Skeletal muscle satellite cell (primary cell): ENCODE measurements around the gene RIN3.

Experiments used
- H3K27me3 ChIP-seq: 2 replicates; pipeline ENCODE4 v1.7.0; 2013; ENCODE audit warnings: low read length; ENCODE audit not compliant: control insufficient read depth, insufficient read depth
- H3K36me3 ChIP-seq: 2 replicates; pipeline ENCODE4 v1.7.0; 2013; ENCODE audit warnings: mild to moderate bottlenecking, control low read depth, low read length; ENCODE audit not compliant: insufficient read depth
- H3K4me1 ChIP-seq: 2 replicates; pipeline ENCODE4 v1.7.0; 2013; ENCODE audit warnings: low read length; ENCODE audit not compliant: control insufficient read depth, insufficient read depth
- H3K4me2 ChIP-seq: 2 replicates; pipeline ENCODE4 v1.7.0; 2013; ENCODE audit warnings: mild to moderate bottlenecking, low read length
- H3K4me3 ChIP-seq: 2 replicates; pipeline ENCODE4 v1.7.0; 2013; ENCODE audit warnings: low read length
- H3K9ac ChIP-seq: 2 replicates; pipeline ENCODE4 v1.7.0; 2013; ENCODE audit warnings: mild to moderate bottlenecking, low read depth, low read length, moderate library complexity
- H3K9me3 ChIP-seq: replicated peaks from 2 replicates; pipeline ENCODE4 v1.7.0; 2013; ENCODE audit warnings: mild to moderate bottlenecking, control low read depth, low read length

RIN3 gene

DNA sequence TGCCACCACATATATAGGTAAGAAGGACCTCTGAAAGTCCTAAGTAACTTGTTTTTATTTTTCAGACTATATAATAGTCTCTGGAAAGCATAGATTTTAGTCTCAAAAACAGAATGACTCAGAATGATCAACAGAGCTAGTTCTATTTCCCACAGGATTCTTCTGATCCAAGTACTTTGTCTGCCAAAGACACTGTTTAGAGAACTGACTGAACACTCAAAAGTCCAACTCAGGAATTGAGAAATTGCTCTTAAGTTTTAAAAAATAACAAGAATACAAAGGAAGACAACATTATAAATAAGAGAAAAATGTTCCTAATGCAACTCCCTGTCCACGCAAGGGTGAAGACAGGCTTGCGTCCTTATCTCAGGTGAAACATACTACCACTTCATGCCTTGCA lies 205.8 kb downstream of the RIN3 start:
- H3K9ac ChIP-seq, result no peak overlapping the region
- no peaks in the 10 kb centered on the region for H3K36me3 ChIP-seq
- no peak overlapping the region for H3K4me3 ChIP-seq
- H3K4me1 ChIP-seq, result no peaks in the 10 kb centered on the region
- H3K4me2 ChIP-seq, result no peak overlapping the region
- no peaks in the 10 kb centered on the region for H3K27me3 ChIP-seq
- H3K9me3 ChIP-seq, result no peaks in the 10 kb centered on the region

DNA sequence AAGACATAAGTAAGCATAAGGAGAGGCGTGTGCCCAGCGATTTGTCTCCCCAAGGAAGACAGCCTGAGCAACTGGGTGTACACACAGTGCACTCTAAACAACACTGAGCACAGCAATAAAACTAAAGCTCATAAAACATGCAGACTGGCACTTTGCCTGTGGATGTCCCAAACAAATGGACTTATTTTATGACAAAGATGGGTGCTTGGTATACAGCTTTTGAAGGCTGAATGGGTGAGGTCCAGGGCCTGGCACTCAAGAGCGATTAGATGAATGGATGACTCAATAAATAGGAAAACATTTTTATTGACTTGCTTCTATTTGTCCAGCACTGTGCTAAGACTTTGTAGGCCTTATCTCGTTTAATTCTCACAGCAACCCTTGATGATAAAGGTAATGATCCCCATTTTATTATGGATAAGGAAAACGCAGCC lies 206.3 kb downstream of the RIN3 start:
- Histone ChIP-seq H3K9ac (no peak overlapping the region), H3K27me3 (no peaks in the 10 kb centered on the region), H3K4me2 (no peak overlapping the region), H3K36me3 (no peaks in the 10 kb centered on the region), H3K4me1 (no peaks in the 10 kb centered on the region), H3K9me3 (no peaks in the 10 kb centered on the region), H3K4me3 (no peak overlapping the region)

DNA sequence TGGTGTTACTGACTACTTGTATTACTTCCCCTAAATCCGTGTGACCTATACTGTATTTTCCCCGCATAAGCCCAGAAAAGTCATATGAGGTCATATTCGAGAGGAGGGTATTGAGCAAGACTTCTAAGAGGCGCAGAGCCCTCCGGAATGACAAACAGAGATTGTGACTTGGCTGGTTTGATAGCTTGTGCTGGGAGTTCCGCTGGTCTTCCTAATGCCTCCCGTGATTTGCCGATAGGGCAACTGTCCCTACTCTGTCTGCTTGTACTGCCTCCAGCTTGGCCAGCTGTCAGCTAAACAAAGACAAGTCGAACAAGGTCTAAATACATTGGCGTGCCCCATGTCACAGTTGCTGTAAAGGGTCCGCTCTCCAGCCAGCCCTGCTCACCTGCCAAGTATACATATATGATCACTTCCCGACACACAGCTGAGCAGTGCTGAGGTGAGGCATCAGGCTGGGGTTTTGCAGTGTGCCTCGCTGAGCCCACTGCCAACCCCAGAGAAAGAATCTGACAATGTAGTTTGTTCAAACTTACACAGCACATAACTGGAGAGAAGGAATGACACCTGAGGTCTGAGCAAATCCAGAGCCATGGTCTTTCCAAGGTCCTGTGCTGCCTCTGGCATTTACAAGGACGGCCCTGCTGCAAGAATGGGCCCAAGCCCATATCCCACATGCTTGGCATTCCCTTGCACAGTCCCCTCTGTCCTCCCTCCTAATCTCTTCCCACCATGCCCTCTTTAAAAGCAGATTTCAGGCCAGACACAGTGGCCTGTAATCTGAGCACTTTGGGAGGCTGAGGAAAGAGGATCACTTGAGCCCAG lies 211.1 kb downstream of the RIN3 start:
- no peaks in the 10 kb centered on the region for H3K36me3 ChIP-seq
- no peak overlapping the region for H3K4me3 ChIP-seq
- no peaks in the 10 kb centered on the region for H3K9me3 ChIP-seq
- no peak overlapping the region for H3K9ac ChIP-seq
- no peak overlapping the region for H3K4me2 ChIP-seq
- peaks cover 8% of the 10 kb centered on the region for H3K27me3 ChIP-seq
- H3K4me1 ChIP-seq, result peaks cover 7% of the 10 kb centered on the region

DNA sequence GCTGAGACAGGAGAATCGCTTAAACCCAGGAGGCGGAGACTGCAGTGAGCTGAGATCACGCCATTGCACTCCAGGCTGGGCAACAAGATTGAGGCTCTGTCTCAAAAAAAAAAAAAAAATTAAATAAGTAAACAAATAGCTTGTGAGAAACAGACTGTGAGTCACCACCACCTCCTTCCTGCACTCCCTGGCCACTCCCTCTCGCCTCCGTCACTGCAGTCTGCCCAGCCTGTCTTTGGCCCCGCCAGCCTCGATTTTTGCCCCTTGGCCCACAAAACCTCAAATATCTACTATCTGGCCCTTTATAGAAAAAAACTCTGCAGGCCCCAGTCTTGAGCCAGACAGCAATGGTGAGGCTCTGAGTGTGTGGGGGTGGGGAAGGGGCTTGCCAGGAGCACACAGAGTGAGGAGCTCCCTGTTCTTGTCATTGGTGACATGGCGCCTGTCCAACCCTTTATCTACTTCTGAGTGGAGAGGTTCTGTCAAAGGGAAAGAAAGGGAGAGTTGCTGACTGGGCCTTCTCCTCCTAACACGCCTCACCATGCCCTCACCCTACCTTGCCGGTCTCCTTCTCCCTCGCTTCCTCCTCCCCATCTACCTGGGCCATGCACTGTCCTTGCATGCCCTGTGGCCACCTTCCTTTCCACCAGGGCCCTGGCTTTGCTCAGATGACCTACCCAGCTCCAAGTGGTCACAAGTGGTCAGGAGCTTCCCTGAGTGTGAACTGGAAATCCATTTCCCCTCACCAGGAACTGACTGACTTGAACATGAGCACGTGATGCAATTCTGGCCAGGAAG lies 212.8 kb downstream of the RIN3 start:
- Histone ChIP-seq H3K27me3 (peaks cover 8% of the 10 kb centered on the region), H3K9ac (no peak overlapping the region)

DNA sequence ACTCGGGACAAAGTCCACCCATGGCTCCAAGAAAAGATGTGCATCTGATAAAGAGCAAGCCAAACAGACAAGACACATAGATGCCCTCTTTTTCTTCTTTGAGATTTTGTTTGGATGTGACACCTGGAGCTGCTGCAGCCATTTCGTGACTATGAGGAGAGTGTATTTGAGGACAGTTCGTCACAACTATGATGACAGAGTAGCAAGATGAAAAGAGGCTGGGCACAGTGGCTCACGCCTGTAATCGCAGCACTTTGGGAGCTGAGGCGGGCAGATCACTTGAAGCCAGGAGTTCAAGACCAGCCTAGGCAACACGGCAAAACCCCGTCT lies 213.3 kb downstream of the RIN3 start:
- Histone ChIP-seq H3K4me1 (peaks cover 8% of the 10 kb centered on the region), H3K4me2 (no peak overlapping the region), H3K27me3 (peaks cover 8% of the 10 kb centered on the region), H3K36me3 (no peaks in the 10 kb centered on the region), H3K9ac (no peak overlapping the region), H3K4me3 (no peak overlapping the region), H3K9me3 (peaks cover 5% of the 10 kb centered on the region)

More for the DNA sequence above, 212.8 kb downstream of the RIN3 start:
- Histone ChIP-seq H3K4me1 (peaks cover 8% of the 10 kb centered on the region), H3K36me3 (no peaks in the 10 kb centered on the region), H3K4me3 (no peak overlapping the region), H3K4me2 (no peak overlapping the region), H3K9me3 (no peaks in the 10 kb centered on the region)

DNA sequence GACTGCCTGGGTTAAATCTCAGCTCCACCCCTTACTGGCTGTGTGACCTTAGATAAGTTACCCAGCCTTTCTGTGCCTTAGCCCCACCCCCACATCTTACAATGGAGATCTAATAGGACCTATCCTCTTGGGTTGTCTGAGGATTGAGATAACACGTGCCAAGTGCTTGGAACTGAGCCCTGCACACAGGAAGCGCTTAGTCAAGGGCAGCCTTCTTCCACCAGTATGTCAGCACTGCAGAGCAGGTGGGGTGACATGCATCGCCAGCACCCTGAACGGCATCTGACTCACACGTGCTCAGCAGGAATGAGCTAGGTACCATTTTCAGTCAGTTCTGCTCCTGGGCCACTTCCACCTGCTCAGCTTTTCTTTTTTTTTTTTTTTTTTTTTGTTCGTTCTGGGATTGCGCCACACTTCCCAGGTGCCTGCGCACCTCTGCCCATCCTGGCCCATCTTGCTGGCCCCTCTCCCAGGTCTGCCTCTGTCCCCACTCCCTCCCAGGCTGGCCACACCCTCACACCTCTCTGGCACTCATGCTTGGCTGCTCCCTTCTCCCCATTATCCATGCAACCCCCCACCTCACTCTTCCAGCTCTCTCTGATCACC lies 215.3 kb downstream of the RIN3 start:
- peaks cover 13% of the 10 kb centered on the region for H3K27me3 ChIP-seq
- peaks cover 7% of the 10 kb centered on the region for H3K9me3 ChIP-seq
- no peak overlapping the region for H3K4me2 ChIP-seq
- H3K4me1 ChIP-seq, result peaks cover 8% of the 10 kb centered on the region
- H3K4me3 ChIP-seq, result no peak overlapping the region
- H3K9ac ChIP-seq, result no peak overlapping the region
- H3K36me3 ChIP-seq, result no peaks in the 10 kb centered on the region

DNA sequence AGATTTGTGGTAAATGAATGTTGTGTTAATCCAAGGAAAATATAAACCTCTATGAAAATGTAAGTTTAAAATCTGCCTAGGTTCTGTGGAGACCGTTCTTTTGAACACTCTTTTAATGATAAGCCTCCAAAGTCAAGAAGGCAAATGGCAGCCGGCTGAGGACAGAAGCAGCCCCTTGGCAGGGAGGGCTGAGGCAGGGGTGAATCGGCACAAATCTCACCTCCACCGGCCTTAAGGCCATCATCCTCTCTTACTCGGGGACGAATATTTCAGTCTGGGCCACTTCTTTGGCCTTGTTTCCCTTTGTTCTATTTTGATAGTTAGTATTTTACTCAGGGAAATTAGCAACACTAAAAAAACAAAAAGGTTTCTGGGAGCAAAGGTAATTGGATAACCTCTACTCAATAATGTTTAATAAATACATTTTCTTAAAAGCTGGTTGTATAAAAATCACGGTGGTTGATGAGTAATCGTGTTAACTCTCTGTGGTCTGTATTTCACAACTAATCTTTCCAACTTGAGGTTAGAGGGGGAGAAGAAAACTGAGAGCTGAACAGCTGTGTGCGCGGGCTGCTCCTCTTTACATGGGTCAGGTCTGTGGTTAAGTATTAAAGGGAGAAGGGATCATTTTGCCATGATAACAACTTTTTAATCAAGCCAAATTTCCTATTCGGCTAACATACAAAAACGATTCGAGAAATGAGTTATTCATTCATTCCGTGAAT lies 216.2 kb downstream of the RIN3 start:
- peaks cover 14% of the 10 kb centered on the region for H3K27me3 ChIP-seq
- peaks cover 8% of the 10 kb centered on the region for H3K4me1 ChIP-seq
- H3K36me3 ChIP-seq, result no peaks in the 10 kb centered on the region
- peak overlapping the region; percentile 26 for H3K4me2 ChIP-seq
- no peak overlapping the region for H3K9ac ChIP-seq
- no peak overlapping the region for H3K4me3 ChIP-seq
- peaks cover 7% of the 10 kb centered on the region for H3K9me3 ChIP-seq

DNA sequence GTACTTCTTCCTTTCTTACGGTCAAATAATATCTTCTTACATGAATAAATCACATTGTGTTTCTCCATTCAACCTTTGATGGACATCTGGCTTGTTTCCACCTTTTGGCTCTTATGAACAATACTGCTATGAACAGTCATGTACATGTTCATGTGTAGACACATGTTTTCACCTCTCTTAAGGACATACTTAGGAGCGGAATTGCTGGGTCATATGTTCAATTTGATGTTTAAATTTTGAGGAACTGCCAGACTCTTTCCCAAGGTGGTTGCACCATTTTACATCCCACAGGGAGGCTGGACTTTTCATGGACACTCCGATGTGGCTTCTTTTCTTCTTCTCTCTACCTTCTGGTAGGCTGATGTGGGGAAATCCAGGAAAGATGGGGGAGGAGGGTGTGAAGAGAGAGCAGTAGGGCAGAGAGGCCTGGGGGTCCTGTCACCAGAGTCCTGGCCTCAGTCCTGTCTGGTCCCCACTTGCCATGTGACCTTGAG lies 218.1 kb downstream of the RIN3 start:
- Histone ChIP-seq H3K4me2 (no peak overlapping the region), H3K4me1 (peaks cover 5% of the 10 kb centered on the region), H3K36me3 (no peaks in the 10 kb centered on the region), H3K4me3 (no peak overlapping the region), H3K9me3 (peaks cover 7% of the 10 kb centered on the region), H3K27me3 (peaks cover 19% of the 10 kb centered on the region), H3K9ac (no peak overlapping the region)

DNA sequence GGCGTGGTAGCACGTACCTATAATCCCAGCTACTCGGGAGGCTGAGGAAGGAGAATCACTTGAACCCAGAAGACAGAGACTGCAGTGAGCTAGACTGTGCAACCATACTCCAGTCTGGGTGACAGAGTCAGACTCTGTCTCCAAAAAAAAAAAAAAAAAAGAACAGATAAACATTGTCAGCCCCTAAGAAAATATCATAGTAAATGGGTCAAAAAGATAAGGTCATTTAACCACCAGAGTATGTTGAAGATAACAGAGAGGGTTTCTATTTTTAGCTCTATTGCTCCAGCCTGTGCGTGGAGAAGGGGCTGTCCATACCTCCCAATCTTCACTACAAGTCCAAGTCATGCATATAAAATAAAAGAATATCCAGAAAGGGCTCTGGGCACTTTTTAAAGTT lies 219.4 kb downstream of the RIN3 start:
- Histone ChIP-seq H3K9ac (no peak overlapping the region), H3K4me2 (no peak overlapping the region), H3K27me3 (peaks cover 16% of the 10 kb centered on the region), H3K4me1 (peaks cover 5% of the 10 kb centered on the region), H3K4me3 (no peak overlapping the region), H3K36me3 (no peaks in the 10 kb centered on the region), H3K9me3 (peaks cover 7% of the 10 kb centered on the region)

DNA sequence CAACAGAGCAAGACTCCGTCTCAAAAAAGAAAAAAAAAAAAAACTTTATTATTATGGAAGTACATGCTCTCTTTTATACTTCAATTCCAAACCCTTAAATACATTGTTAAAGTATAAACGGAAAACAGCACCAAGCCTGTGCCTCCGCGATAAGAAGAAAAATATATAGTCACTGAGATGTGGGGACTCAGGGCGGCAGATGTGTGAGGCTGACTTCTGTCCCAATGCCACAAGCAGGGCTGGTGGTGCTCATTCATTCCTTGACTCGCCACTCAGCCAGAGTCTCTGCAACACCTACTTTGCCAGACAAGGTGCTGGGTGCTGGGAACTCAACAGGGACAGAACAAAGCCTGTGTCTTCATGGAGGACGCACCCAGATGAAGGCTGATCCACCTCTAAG lies 221.0 kb downstream of the RIN3 start:
- peaks cover 7% of the 10 kb centered on the region for H3K9me3 ChIP-seq
- peaks cover 13% of the 10 kb centered on the region for H3K27me3 ChIP-seq
- H3K36me3 ChIP-seq, result no peaks in the 10 kb centered on the region
- peaks cover 2% of the 10 kb centered on the region for H3K4me1 ChIP-seq
- no peak overlapping the region for H3K9ac ChIP-seq
- H3K4me2 ChIP-seq, result no peak overlapping the region
- no peak overlapping the region for H3K4me3 ChIP-seq

DNA sequence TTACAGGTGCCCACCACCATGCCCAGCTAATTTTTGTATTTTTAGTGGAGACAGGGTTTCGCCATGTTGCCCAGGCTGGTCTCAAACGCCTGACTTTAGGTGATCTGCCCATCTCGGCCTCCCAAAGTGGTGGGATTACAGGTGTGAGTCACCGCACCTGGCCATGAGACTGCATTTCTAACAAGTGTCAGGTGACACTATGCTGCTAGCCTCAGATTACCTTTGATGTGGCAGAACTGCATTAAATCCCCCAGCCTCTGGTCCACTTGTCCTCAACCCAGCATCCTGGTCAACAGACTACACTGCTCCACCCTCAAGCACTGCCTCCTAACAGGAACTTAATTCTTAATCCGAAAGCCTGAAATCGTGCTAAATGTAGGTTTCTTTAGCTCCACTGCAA lies 221.8 kb downstream of the RIN3 start:
- no peaks in the 10 kb centered on the region for H3K4me1 ChIP-seq

More for the DNA sequence above, 221.8 kb downstream of the RIN3 start:
- peaks cover 7% of the 10 kb centered on the region for H3K9me3 ChIP-seq
- no peak overlapping the region for H3K4me2 ChIP-seq
- no peaks in the 10 kb centered on the region for H3K36me3 ChIP-seq
- H3K9ac ChIP-seq, result no peak overlapping the region
- no peak overlapping the region for H3K4me3 ChIP-seq
- H3K27me3 ChIP-seq, result peaks cover 13% of the 10 kb centered on the region
